ACC112 (cell line): ENCODE results near the gene RHOT1.
"Not testable (repeated sequence)": the region's sequence is repeated elsewhere in the genome, so short reads cannot be mapped to it uniquely, and the experiment has no call there.

Source experiments
- H2AFZ ChIP-seq: fragments of 200-600 bp; sonication (generic); one replicate; pipeline ENCODE4 v1.6.0; 2017; ENCODE audit warnings: antibody characterized with exemption, low read length; ENCODE audit not compliant: unreplicated experiment
- H3K27ac ChIP-seq: fragments of 200-600 bp; sonication (generic); 2 replicates; pipeline ENCODE4 v1.5.1; 2014; ENCODE audit warnings: low read depth, mild to moderate bottlenecking, antibody characterized with exemption, low read length, moderate library complexity
- H3K27me3 ChIP-seq: fragments of 200-600 bp; sonication (generic); 2 replicates; pipeline ENCODE4 v1.6.1; 2014; ENCODE audit warnings: mild to moderate bottlenecking, antibody characterized with exemption, low read length, moderate library complexity, mixed read lengths; ENCODE audit not compliant: insufficient read depth
- H3K36me3 ChIP-seq: fragments of 200-600 bp; sonication (generic); 2 replicates; pipeline ENCODE4 v1.6.1; 2016; ENCODE audit warnings: mild to moderate bottlenecking, antibody characterized with exemption, low read length, moderate library complexity, mixed read lengths; ENCODE audit not compliant: insufficient read depth
- H3K4me1 ChIP-seq: fragments of 200-600 bp; sonication (generic); one replicate; pipeline ENCODE4 v1.6.1; 2016; ENCODE audit warnings: low read length, mixed read lengths; ENCODE audit not compliant: insufficient read depth, unreplicated experiment, control insufficient read depth
- H3K4me3 ChIP-seq: fragments of 200-600 bp; sonication (generic); 2 replicates; pipeline ENCODE4 v1.5.1; 2014; ENCODE audit warnings: mild to moderate bottlenecking, low read depth, low read length
- H3K79me2 ChIP-seq: fragments of 200-600 bp; sonication (generic); one replicate; pipeline ENCODE4 v1.6.0; 2016; ENCODE audit warnings: low read length; ENCODE audit not compliant: control insufficient read depth, unreplicated experiment, insufficient read depth

RHOT1 gene

GRCh38 chr17:32142038-32142856 is at the start of gene RHOT1:
TSS of gene RHOT1 (plus strand) at chr17:32142502. CDS start at chr17:32142693, 191 bp downstream.
- peak within 1 kb of the TSS; percentile 87 for H3K27ac ChIP-seq
- H3K4me1 ChIP-seq, result peaks cover 7% of the 10 kb centered on the region
- peak within 1 kb of the TSS; percentile 94 for H3K4me3 ChIP-seq
- no peaks in the 10 kb centered on the region for H3K36me3 ChIP-seq
- H3K79me2 ChIP-seq, result peaks cover 29% of the 10 kb centered on the region
- H2AFZ ChIP-seq, result peak within 1 kb of the TSS; percentile 93
- H3K27me3 ChIP-seq, result no peaks in the 10 kb centered on the region

GRCh38 chr17:32099686-32100085 is 42.6 kb upstream of the RHOT1 start:
- Histone ChIP-seq H3K27ac (no peak overlapping the region), H3K4me1 (no peaks in the 10 kb centered on the region), H3K4me3 (no peak overlapping the region), H3K79me2 (no peaks in the 10 kb centered on the region), H3K27me3 (no peaks in the 10 kb centered on the region), H2AFZ (no peak overlapping the region), H3K36me3 (no peaks in the 10 kb centered on the region)

GRCh38 chr17:32100323-32100722 is 42.0 kb upstream of the RHOT1 start:
- H3K4me3 ChIP-seq, H3K27ac ChIP-seq, H3K36me3 ChIP-seq, H2AFZ ChIP-seq, H3K4me1 ChIP-seq, H3K27me3 ChIP-seq, H3K79me2 ChIP-seq: not testable (repeated sequence)

- H3K27ac ChIP-seq, result no peak overlapping the region
- no peaks in the 10 kb centered on the region for H3K36me3 ChIP-seq
- no peak overlapping the region for H2AFZ ChIP-seq
- no peaks in the 10 kb centered on the region for H3K27me3 ChIP-seq
- H3K4me3 ChIP-seq, result no peak overlapping the region
- H3K79me2 ChIP-seq, result no peaks in the 10 kb centered on the region
- H3K4me1 ChIP-seq, result no peaks in the 10 kb centered on the region
Measured at GRCh38 chr17:32100971-32101631, 41.2 kb upstream of the RHOT1 start.

- Histone ChIP-seq H3K27me3 (no peaks in the 10 kb centered on the region), H2AFZ (no peak overlapping the region), H3K4me3 (no peak overlapping the region), H3K27ac (no peak overlapping the region), H3K4me1 (no peaks in the 10 kb centered on the region), H3K79me2 (no peaks in the 10 kb centered on the region), H3K36me3 (no peaks in the 10 kb centered on the region)
Measured at GRCh38 chr17:32102172-32102571, 40.1 kb upstream of the RHOT1 start.

- H2AFZ ChIP-seq, result no peak overlapping the region
- no peaks in the 10 kb centered on the region for H3K4me1 ChIP-seq
- H3K27me3 ChIP-seq, result no peaks in the 10 kb centered on the region
- H3K79me2 ChIP-seq, result no peaks in the 10 kb centered on the region
- H3K27ac ChIP-seq, result no peak overlapping the region
- no peak overlapping the region for H3K4me3 ChIP-seq
- no peaks in the 10 kb centered on the region for H3K36me3 ChIP-seq
Measured at GRCh38 chr17:32102646-32103186, 39.6 kb upstream of the RHOT1 start.

- Histone ChIP-seq H3K27ac (no peak overlapping the region), H2AFZ (no peak overlapping the region), H3K27me3 (no peaks in the 10 kb centered on the region), H3K4me1 (no peaks in the 10 kb centered on the region), H3K79me2 (no peaks in the 10 kb centered on the region), H3K36me3 (no peaks in the 10 kb centered on the region), H3K4me3 (no peak overlapping the region)
Measured at GRCh38 chr17:32103476-32104113, 38.7 kb upstream of the RHOT1 start.

- Histone ChIP-seq H3K27me3 (no peaks in the 10 kb centered on the region), H3K4me1 (no peaks in the 10 kb centered on the region), H3K27ac (no peak overlapping the region), H2AFZ (no peak overlapping the region), H3K36me3 (no peaks in the 10 kb centered on the region), H3K79me2 (no peaks in the 10 kb centered on the region), H3K4me3 (no peak overlapping the region)
Measured at GRCh38 chr17:32104158-32104557, 38.1 kb upstream of the RHOT1 start.

- H3K27me3 ChIP-seq, H3K4me1 ChIP-seq, H3K27ac ChIP-seq, H3K79me2 ChIP-seq, H3K36me3 ChIP-seq, H2AFZ ChIP-seq, H3K4me3 ChIP-seq: not testable (repeated sequence)
Measured at GRCh38 chr17:32106471-32106981, 35.8 kb upstream of the RHOT1 start.

GRCh38 chr17:32107194-32107593 is 35.1 kb upstream of the RHOT1 start:
- H2AFZ ChIP-seq, H3K36me3 ChIP-seq, H3K4me3 ChIP-seq, H3K27ac ChIP-seq, H3K27me3 ChIP-seq, H3K79me2 ChIP-seq: not testable (repeated sequence)
- peaks cover 14% of the 10 kb centered on the region for H3K4me1 ChIP-seq
